Caco-2 (cell line): ENCODE results near the gene WWTR1. TPM values are rescaled to one million over a fixed set of nuclear protein-coding genes. Genes with fewer than 3 reads are reported as not detected.

Source experiments
- BruUV-seq: library from RNA; stranded (reverse); fragments of 400-500 nt; replicated peaks from 2 replicates; lab custom pipeline; 2021; lab: Mats Ljungman, UMichigan
- CTCF ChIA-PET: fragments of 300-600 bp; sonication (Branson Sonifier 250); formaldehyde crosslinking; loops from one replicate; lab custom pipeline; 2022; ENCODE audit warnings: antibody characterized with exemption; lab: Charles Lee
- POLR2A ChIA-PET: fragments of 300-600 bp; sonication (Branson Sonifier 250); formaldehyde crosslinking; loops from one replicate; lab custom pipeline; 2022; ENCODE audit warnings: antibody characterized with exemption; lab: Charles Lee
- DNase-seq, 2 experiments: peaks; one replicate each; pipeline versions ENCODE4 v3.0.0 to v3.0.0-alpha.2; 2020 to 2022
- H3K27me3 ChIP-seq: replicated peaks from 2 replicates; pipeline ENCODE4 v1.6.0; 2011; ENCODE audit warnings: low read length; ENCODE audit not compliant: control insufficient read depth, insufficient read depth
- H3K36me3 ChIP-seq: 2 replicates; pipeline ENCODE4 v1.5.1; 2011; ENCODE audit warnings: low read length; ENCODE audit not compliant: control insufficient read depth, insufficient read depth
- H3K4me1 ChIP-seq: fragments of 250-450 bp; sonication (Bioruptor Pico); 2 replicates; pipeline ENCODE4 v1.5.1; 2020; ENCODE audit warnings: mild to moderate bottlenecking
- H3K4me3 ChIP-seq: 2 replicates; pipeline ENCODE4 v1.5.1; 2011; ENCODE audit warnings: low read depth, mild to moderate bottlenecking, control low read depth, low read length
- H3K9me3 ChIP-seq: fragments of 250-450 bp; sonication (Bioruptor Pico); 2 replicates; pipeline ENCODE4 v1.5.1; 2020; ENCODE audit warnings: mild to moderate bottlenecking, moderate library complexity
- H3K27ac Mint-ChIP-seq: one replicate; pipeline ENCODE4 v1.8.0; 2022; ENCODE audit warnings: mixed read lengths; ENCODE audit not compliant: unreplicated experiment
- H3K27me3 Mint-ChIP-seq: one replicate; pipeline ENCODE4 v1.8.0; 2022; ENCODE audit warnings: mixed read lengths; ENCODE audit not compliant: insufficient read depth, unreplicated experiment
- H3K36me3 Mint-ChIP-seq: one replicate; pipeline ENCODE4 v1.8.0; 2022; ENCODE audit warnings: mild to moderate bottlenecking, mixed read lengths; ENCODE audit not compliant: insufficient read depth, unreplicated experiment
- H3K4me1 Mint-ChIP-seq: one replicate; pipeline ENCODE4 v1.8.0; 2022; ENCODE audit warnings: low read depth, mixed read lengths; ENCODE audit not compliant: unreplicated experiment
- H3K4me3 Mint-ChIP-seq: one replicate; pipeline ENCODE4 v1.8.0; 2022; ENCODE audit warnings: mild to moderate bottlenecking, moderate library complexity, mixed read lengths; ENCODE audit not compliant: unreplicated experiment
- H3K9me3 Mint-ChIP-seq: one replicate; pipeline ENCODE4 v1.8.0; 2022; ENCODE audit warnings: mixed read lengths; ENCODE audit not compliant: unreplicated experiment
- CTCF ChIP-seq, 2 experiments: fragments of 200-600 bp in 1 of 2; IDR thresholded peaks; 1 replicate in 1 of 2; 2 replicates in 1 of 2; pipeline versions ENCODE4 v1.5.1 to v1.8.0; 2011 to 2022; ENCODE audit warnings: antibody characterized with exemption in 1 of 2, control low read depth in 1 of 2, inconsistent platforms in 1 of 2, low read depth in 1 of 2, low read length in 1 of 2, mild to moderate bottlenecking in 1 of 2, moderate library complexity in 1 of 2; ENCODE audit not compliant: insufficient read depth in 1 of 2, severe bottlenecking in 1 of 2, unreplicated experiment in 1 of 2
- intact Hi-C: fragments of 100-400 bp; cut with micrococcal nuclease; formaldehyde crosslinking; loops from one replicate; pipeline ENCODE4 v1.10.0; 2022; ENCODE audit not compliant: unreplicated experiment
- total RNA-seq: library from RNA; stranded (reverse); gene quantifications from 2 replicates; pipeline ENCODE4 v1.2.3, GENCODE V29; 2022

WWTR1 gene
- total RNA-seq, 1 experiment from 2014 or later: 16.2 TPM

- H3K9me3 Mint-ChIP-seq: no peaks in the 10 kb centered on the region
- peaks cover 30% of the 10 kb centered on the region for H3K4me1 Mint-ChIP-seq
- Histone ChIP-seq H3K27me3 (no peaks in the 10 kb centered on the region), H3K4me1 (peaks cover 28% of the 10 kb centered on the region), H3K9me3 (no peaks in the 10 kb centered on the region), H3K4me3 (no peak overlapping the region), H3K36me3 (no peaks in the 10 kb centered on the region)
- TF ChIP-seq CTCF (IDR thresholded peaks at IDR 0.05; ENCODE audit: insufficient read depth in 1 of 2, low read depth in 1 of 2, low read length in 1 of 2, severe bottlenecking in 1 of 2, unreplicated experiment in 1 of 2): no peak
- peak in 1 of 2 experiments; percentile 47 for DNase-seq
- no peaks in the 10 kb centered on the region for H3K27me3 Mint-ChIP-seq
- H3K27ac Mint-ChIP-seq: peak overlapping the region; percentile 53
- POLR2A ChIA-PET: no interaction called here
- peak overlapping the region; percentile 12 for H3K4me3 Mint-ChIP-seq
- BruUV-seq: no TSS peak
- CTCF ChIA-PET: no interaction called here
- peaks cover 5% of the 10 kb centered on the region for H3K36me3 Mint-ChIP-seq
- intact Hi-C loops: no loop called here
These were observed 150.1 kb downstream of the WWTR1 start for GRCh38 chr3:149507491-149508324.

GRCh38 chr3:149506965-149507364, 150.9 kb downstream of the WWTR1 start:
- H3K4me1 ChIP-seq: peaks cover 28% of the 10 kb centered on the region
- BruUV-seq: no TSS peak
- no peaks in the 10 kb centered on the region for H3K27me3 ChIP-seq
- peak overlapping the region; percentile 53 for H3K27ac Mint-ChIP-seq
- H3K4me1 Mint-ChIP-seq: peaks cover 23% of the 10 kb centered on the region
- H3K9me3 ChIP-seq: no peaks in the 10 kb centered on the region
- ChIA-PET POLR2A (no interaction called here), CTCF (no interaction called here)
- no peak for TF ChIP-seq CTCF (IDR thresholded peaks at IDR 0.05; ENCODE audit: insufficient read depth in 1 of 2, low read depth in 1 of 2, low read length in 1 of 2, severe bottlenecking in 1 of 2, unreplicated experiment in 1 of 2)
- no peak overlapping the region for H3K4me3 ChIP-seq
- no peaks in the 10 kb centered on the region for H3K9me3 Mint-ChIP-seq
- no peak overlapping the region for H3K4me3 Mint-ChIP-seq
- H3K27me3 Mint-ChIP-seq: no peaks in the 10 kb centered on the region
- DNase-seq: no peak
- intact Hi-C loops: no loop called here
- H3K36me3 Mint-ChIP-seq: peaks cover under 1% of the 10 kb centered on the region
- no peaks in the 10 kb centered on the region for H3K36me3 ChIP-seq

- Mint-ChIP-seq H3K4me3 (no peak overlapping the region), H3K9me3 (no peaks in the 10 kb centered on the region), H3K27ac (peak overlapping the region; percentile 53), H3K27me3 (no peaks in the 10 kb centered on the region), H3K36me3 (no peaks in the 10 kb centered on the region), H3K4me1 (peaks cover 22% of the 10 kb centered on the region)
- no peak for DNase-seq
- CTCF ChIA-PET: no interaction called here
- no peaks in the 10 kb centered on the region for H3K27me3 ChIP-seq
- POLR2A ChIA-PET: no interaction called here
- intact Hi-C loops: no loop called here
- H3K4me3 ChIP-seq: no peak overlapping the region
- H3K36me3 ChIP-seq: no peaks in the 10 kb centered on the region
- peaks cover 28% of the 10 kb centered on the region for H3K4me1 ChIP-seq
- no peaks in the 10 kb centered on the region for H3K9me3 ChIP-seq
- no peak for TF ChIP-seq CTCF (IDR thresholded peaks at IDR 0.05; ENCODE audit: insufficient read depth in 1 of 2, low read depth in 1 of 2, low read length in 1 of 2, severe bottlenecking in 1 of 2, unreplicated experiment in 1 of 2)
- no TSS peak for BruUV-seq
These were observed 151.3 kb downstream of the WWTR1 start for GRCh38 chr3:149506540-149506939.
